ENCODE measurements around the gene PDE6A. TPM values are rescaled to one million over a fixed set of nuclear protein-coding genes. Genes with fewer than 3 reads are reported as not detected.

Gene PDE6A
- total RNA-seq, 2 experiments from 2014 or later = not detected

- no peaks in the 10 kb centered on the region for H3K4me1 Mint-ChIP-seq
- no peaks in the 10 kb centered on the region for H3K9me3 Mint-ChIP-seq
- ChIA-PET POLR2A (no interaction called here), CTCF (interaction anchor here (1.0 to 1.5 kb wide), 2 partner anchors 9 to 150 kb away, joined by 3 read pairs; no protein-coding TSS in a partner anchor)
- H3K4me3 Mint-ChIP-seq = no peak overlapping the region
- no peak overlapping the region for H3K27ac Mint-ChIP-seq
- H3K36me3 Mint-ChIP-seq (ENCODE audit: low read depth) = no peaks in the 10 kb centered on the region
- no peak for DNase-seq
- H3K27me3 Mint-ChIP-seq = no peaks in the 10 kb centered on the region
These were observed 127.0 kb downstream of the PDE6A start for GRCh38 chr5:149817539-149818060.

- Mint-ChIP-seq H3K27me3 (no peaks in the 10 kb centered on the region), H3K9me3 (no peaks in the 10 kb centered on the region), H3K4me1 (no peaks in the 10 kb centered on the region), H3K27ac (no peak overlapping the region), H3K4me3 (no peak overlapping the region), H3K36me3 (ENCODE audit: low read depth) (no peaks in the 10 kb centered on the region)
- DNase-seq = no peak
- ChIA-PET CTCF (interaction anchor here (0.7 to 1.5 kb wide), 4 partner anchors 10 to 60 kb away, joined by 3 read pairs; no protein-coding TSS in a partner anchor), POLR2A (no interaction called here)
These were observed 127.9 kb downstream of the PDE6A start for GRCh38 chr5:149816661-149817060.

GRCh38 chr5:149811453-149811852, 133.1 kb downstream of the PDE6A start:
- H3K9me3 Mint-ChIP-seq = no peaks in the 10 kb centered on the region
- POLR2A ChIA-PET = no interaction called here
- no peaks in the 10 kb centered on the region for H3K36me3 Mint-ChIP-seq (ENCODE audit: low read depth)
- CTCF ChIA-PET = interaction anchor here (0.6 to 1.4 kb wide), 4 partner anchors 12 to 852 kb away, joined by 3 to 7 read pairs (median 3); no protein-coding TSS in a partner anchor
- no peak for DNase-seq
- no peaks in the 10 kb centered on the region for H3K27me3 Mint-ChIP-seq
- H3K4me1 Mint-ChIP-seq = no peaks in the 10 kb centered on the region
- no peak overlapping the region for H3K4me3 Mint-ChIP-seq
- H3K27ac Mint-ChIP-seq = no peak overlapping the region

- CTCF ChIA-PET = interaction anchor here (0.6 to 1.4 kb wide), 4 partner anchors 12 to 853 kb away, joined by 3 to 7 read pairs (median 3); no protein-coding TSS in a partner anchor
- Mint-ChIP-seq H3K36me3 (ENCODE audit: low read depth) (no peaks in the 10 kb centered on the region), H3K9me3 (no peaks in the 10 kb centered on the region), H3K27ac (no peak overlapping the region), H3K27me3 (no peaks in the 10 kb centered on the region), H3K4me1 (no peaks in the 10 kb centered on the region), H3K4me3 (no peak overlapping the region)
- POLR2A ChIA-PET = no interaction called here
- no peak for DNase-seq
These were observed 133.7 kb downstream of the PDE6A start for GRCh38 chr5:149810856-149811255.

GRCh38 chr5:149809931-149810691, 134.5 kb downstream of the PDE6A start:
- no peak overlapping the region for H3K4me3 Mint-ChIP-seq
- H3K4me1 Mint-ChIP-seq = no peaks in the 10 kb centered on the region
- no peaks in the 10 kb centered on the region for H3K36me3 Mint-ChIP-seq (ENCODE audit: low read depth)
- no peak overlapping the region for H3K27ac Mint-ChIP-seq
- ChIA-PET CTCF (no interaction called here), POLR2A (no interaction called here)
- no peak for DNase-seq
- H3K9me3 Mint-ChIP-seq = no peaks in the 10 kb centered on the region
- H3K27me3 Mint-ChIP-seq = no peaks in the 10 kb centered on the region

GRCh38 chr5:149808264-149808982, 136.2 kb downstream of the PDE6A start:
- no peaks in the 10 kb centered on the region for H3K4me1 Mint-ChIP-seq
- CTCF ChIA-PET = no interaction called here

More at GRCh38 chr5:149808264-149808982, 136.2 kb downstream of the PDE6A start:
- H3K4me3 Mint-ChIP-seq = no peak overlapping the region
- H3K27ac Mint-ChIP-seq = no peak overlapping the region
- H3K27me3 Mint-ChIP-seq = no peaks in the 10 kb centered on the region
- POLR2A ChIA-PET = no interaction called here
- H3K9me3 Mint-ChIP-seq = no peaks in the 10 kb centered on the region
- no peaks in the 10 kb centered on the region for H3K36me3 Mint-ChIP-seq (ENCODE audit: low read depth)
- no peak for DNase-seq

Other genes with a start within 250 kb of the PDE6A start
- gene PPARGC1B, start 214.5 kb downstream of the PDE6A start, total RNA-seq = 1 to 10 TPM; 3.6 TPM
- 1 to 10 TPM; 8.8 to 9.3 TPM for gene SLC26A2, start 16.0 kb upstream of the PDE6A start, total RNA-seq
- gene TIGD6, start 55.9 kb upstream of the PDE6A start, total RNA-seq = 1 to 10 TPM; 2.1 to 2.2 TPM
- gene HMGXB3, start 55.9 kb upstream of the PDE6A start, total RNA-seq = 10 to 100 TPM; 29.4 to 31.7 TPM
- gene CSF1R, start 141.8 kb upstream of the PDE6A start, total RNA-seq = under 1 TPM; 0.08 to 0.15 TPM
- gene PDGFRB, start 211.1 kb upstream of the PDE6A start, total RNA-seq = 1 to 10 TPM; 1.9 to 3.6 TPM
- gene CDX1, start 222.0 kb upstream of the PDE6A start, total RNA-seq = not detected
- not detected for gene SLC6A7, start 245.3 kb upstream of the PDE6A start, total RNA-seq